GM12892 (cell line): ENCODE results near the gene CABCOCO1.

Experiments used
- POLR2A ChIP-seq: IDR thresholded peaks from 2 replicates; pipeline ENCODE4 v1.6.1; 2011; ENCODE audit warnings: low read depth, low read length, control low read depth
- POLR2AphosphoS5 ChIP-seq: IDR thresholded peaks from 2 replicates; pipeline ENCODE4 v1.6.1; 2011; ENCODE audit warnings: low read depth, low read length, control low read depth
- TAF1 ChIP-seq: IDR thresholded peaks from 2 replicates; pipeline ENCODE4 v1.6.1; 2011; ENCODE audit warnings: low read depth, mild to moderate bottlenecking, control low read depth, low read length, borderline replicate concordance

GRCh38 chr10:61814160-61814559 is 151.4 kb downstream of the CABCOCO1 start:
- TF ChIP-seq TAF1: no peak
- TF ChIP-seq POLR2A: no peak
- no peak for TF ChIP-seq POLR2AphosphoS5
